HG02610 (cell line): Measurements from ENCODE around the gene ELOVL5.
"Not testable (repeated sequence)": the region's sequence is repeated elsewhere in the genome, so short reads cannot be mapped to it uniquely, and the experiment has no call there.

ENCODE experiments used
- ATAC-seq: cut with Tn5 transposase; IDR thresholded peaks from one replicate; pipeline ENCODE4 v1.9.1; 2021; ENCODE audit warnings: mild to moderate bottlenecking, moderate library complexity; ENCODE audit not compliant: unreplicated experiment

ELOVL5 gene

GRCh38 chr6:53359843-53360092 is 11.0 kb upstream of the ELOVL5 start:
- no peak for ATAC-seq

- peak; percentile 97 for ATAC-seq
These were observed 10.5 kb upstream of the ELOVL5 start for GRCh38 chr6:53359095-53359842.

DNA sequence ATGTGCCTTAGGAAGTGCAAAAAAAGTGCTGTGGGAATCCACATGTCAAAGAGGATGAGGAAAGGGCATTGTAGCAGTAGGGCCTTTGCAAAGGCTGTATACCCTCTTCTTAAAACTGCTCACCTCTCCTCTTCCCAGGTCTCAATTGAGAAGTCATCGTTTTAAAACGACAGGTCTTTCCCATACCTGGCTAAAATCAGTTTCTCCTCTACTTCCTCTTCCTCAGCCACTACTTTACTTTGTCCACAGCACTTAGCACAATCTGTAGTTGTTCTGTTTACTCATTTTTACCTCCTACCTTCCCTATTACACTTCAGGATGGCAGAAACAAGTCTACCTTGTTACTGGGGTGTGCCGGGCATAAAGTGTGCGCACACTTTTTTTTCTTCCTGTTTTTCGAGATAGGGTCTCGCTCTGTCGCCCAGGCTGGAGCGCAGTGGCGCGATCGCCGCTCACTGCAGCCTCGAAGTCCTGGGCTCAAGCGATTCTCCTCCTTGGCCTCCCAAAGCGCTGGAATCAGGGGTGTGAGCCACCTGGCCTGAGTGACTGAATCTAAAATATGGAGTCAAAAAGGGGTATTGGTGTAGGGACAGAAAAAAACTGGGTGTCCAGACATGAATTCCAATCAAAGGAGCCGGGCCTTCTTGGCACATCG is 9.8 kb upstream of the ELOVL5 start:
- peak; percentile 15 for ATAC-seq

GRCh38 chr6:53357576-53358360 is 9.0 kb upstream of the ELOVL5 start:
- no peak for ATAC-seq

DNA sequence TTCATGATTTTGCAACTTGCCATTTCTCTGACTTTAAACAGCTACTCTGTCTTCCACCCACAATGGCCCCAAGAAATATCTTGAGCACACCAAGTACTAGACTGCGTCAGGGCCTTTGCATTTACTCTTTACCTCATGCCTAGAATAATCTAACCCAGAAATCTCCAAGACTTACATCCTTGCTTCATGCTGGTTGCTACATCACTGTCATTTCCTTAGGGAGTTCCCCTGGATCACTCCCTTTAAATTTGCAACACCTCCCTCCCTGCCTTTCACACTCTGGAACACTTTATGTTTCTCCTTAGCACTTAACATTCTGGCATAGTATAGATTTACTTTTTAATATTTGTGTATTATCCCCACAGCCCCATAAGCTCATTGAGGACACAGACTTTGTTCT is 4.9 kb upstream of the ELOVL5 start:
- ATAC-seq, result no peak

- no peak for ATAC-seq
These were observed 3.6 kb upstream of the ELOVL5 start for GRCh38 chr6:53352360-53352759.

GRCh38 chr6:53349209-53349693 is 501 bp upstream of the ELOVL5 start:
- ATAC-seq, result no peak

- ATAC-seq, result peak; percentile 11
These were observed 804 bp downstream of the ELOVL5 start for GRCh38 chr6:53347921-53348370.

GRCh38 chr6:53347250-53347920 is 1.4 kb downstream of the ELOVL5 start:
- peak; percentile 14 for ATAC-seq

DNA sequence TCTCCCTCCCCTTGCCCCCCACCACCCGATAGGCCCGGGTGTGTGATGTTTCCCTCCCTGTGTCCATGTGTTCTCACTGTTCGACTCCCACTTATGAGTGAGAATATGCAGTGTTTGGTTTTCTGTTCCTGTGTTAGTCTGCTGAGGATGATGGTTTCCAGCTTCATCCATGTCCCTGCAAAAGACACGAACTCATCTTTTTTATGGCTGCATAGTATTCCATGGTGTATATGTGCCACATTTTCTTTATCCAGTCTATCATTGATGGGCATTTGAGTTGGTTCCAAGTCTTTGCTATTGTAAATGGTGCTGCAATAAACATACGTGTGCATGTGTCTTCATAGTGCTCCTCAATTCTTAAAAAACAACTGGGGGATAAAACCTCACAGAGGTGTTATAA is 2.7 kb downstream of the ELOVL5 start:
- ATAC-seq, result not testable (repeated sequence)

GRCh38 chr6:53344969-53345368 is 3.8 kb downstream of the ELOVL5 start:
- no peak for ATAC-seq

DNA sequence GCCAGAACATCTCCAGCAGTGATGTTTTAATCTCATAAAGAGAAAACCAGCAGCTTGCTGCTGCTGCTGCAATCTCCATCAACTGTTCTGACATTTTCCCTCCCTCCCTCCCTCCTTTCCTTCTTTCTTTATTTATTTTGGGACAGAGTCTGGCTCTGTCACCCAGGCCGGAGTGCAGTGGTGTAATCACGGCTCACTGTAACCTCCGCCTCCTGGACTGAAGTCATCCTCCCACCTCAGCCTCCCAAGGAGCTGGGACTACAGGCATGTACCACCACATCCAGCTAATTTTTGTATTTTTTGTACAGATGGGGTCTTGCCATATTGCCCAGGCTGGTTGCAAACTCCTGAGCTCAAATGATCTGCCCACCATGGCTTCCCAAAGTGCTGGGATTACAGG is 5.7 kb downstream of the ELOVL5 start:
- ATAC-seq, result no peak

DNA sequence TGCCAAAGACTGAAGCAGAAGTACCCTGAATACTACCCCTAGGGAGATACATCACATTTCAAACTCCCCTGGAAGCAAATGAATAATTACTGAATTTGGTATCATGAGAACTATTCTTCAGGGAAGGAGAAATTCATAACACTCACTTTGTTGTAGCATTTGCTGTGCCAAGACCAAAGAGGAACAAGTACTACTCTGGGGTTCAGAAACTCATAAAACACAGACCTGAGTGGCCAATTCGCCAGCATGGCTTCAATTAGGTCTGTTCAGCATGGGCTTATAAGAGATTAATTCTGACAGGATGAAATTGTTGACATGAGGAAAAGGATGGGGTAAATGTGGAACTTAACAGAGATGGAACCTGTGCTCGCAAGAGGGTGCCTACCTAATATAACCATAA is 6.5 kb downstream of the ELOVL5 start:
- ATAC-seq, result no peak

GRCh38 chr6:53340536-53340935 is 8.2 kb downstream of the ELOVL5 start:
- ATAC-seq, result no peak

DNA sequence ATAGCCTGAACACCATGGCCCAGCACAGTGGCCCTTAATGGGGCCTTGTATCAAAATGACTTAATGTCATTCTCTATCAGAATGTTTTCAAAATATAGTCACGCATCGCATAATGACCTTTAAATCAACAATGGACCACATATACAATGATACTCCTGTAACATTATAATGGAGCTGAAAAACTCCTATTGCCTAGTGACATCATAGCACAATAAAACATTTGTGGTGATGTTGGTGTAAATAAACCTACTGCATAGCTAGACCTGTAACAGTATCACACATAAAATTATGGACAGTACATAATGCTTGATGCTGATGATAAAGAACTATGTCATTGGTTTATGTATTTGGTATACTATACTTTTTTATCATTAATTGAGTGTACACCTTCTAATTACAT is 9.3 kb downstream of the ELOVL5 start:
- no peak for ATAC-seq

GRCh38 chr6:53338304-53338703 is 10.4 kb downstream of the ELOVL5 start:
- no peak for ATAC-seq

- no peak for ATAC-seq
These were observed 12.7 kb downstream of the ELOVL5 start for GRCh38 chr6:53336070-53336469.

GRCh38 chr6:53335224-53335994 is 13.3 kb downstream of the ELOVL5 start:
- peak; percentile 90 for ATAC-seq

DNA sequence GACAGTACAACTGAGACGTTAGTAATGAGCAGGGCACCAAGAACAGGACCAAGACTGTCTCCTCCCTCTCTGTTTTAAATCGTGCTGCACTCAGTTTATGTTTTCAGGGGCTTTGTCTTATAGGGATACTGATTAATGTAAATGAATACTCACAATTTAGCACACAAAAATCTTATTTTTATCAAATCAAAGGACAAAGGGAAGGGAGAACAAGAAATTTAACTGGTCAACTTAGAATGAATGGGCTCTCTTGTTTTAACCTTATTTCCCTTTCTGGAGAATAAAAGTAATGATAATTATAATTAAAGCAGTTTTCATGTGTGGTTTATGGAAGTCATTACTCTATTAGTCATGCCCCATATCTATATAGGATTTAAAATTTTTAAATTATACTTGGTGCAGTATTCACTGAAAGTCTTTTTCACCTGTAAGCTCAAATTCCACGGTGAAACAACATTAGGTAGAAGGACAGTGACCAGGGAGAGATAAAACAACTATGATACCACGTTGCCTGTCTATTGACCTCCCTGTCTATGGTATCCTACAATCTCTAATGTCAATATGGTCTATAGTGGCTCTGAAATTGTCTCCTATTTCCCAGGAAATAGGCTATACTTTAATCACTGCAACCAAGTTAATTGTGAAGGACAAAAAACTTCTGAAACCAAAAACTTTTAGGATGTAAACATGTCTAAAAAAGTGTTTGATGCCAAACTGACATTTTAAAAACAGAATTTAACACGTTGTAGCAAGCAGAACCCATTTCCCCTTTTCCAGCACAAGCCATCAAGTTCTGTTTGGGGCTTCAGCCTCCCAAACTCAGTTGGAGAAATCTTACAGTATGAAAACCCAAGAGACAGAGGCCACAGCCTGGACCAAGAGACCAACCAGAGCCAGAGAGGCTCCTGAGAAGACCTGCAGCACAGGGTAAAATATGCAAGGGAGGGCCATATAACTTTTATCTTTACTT is 15.0 kb downstream of the ELOVL5 start:
- ATAC-seq, result no peak
